Keratinocyte (primary cell): ENCODE measurements around the gene HSD11B2.

ENCODE experiments used
- CTCF ChIP-seq, 3 experiments: IDR thresholded peaks in 1 of 3; conservative IDR thresholded peaks in 1 of 3; optimal IDR thresholded peaks in 1 of 3; 2 replicates in 2 of 3; 3 replicates in 1 of 3; pipeline versions ENCODE3 to v1.5.1; 2011; ENCODE audit warnings: low read length in 3 of 3, mild to moderate bottlenecking in 3 of 3, moderate library complexity in 2 of 3, control low read depth in 1 of 3, inconsistent platforms in 1 of 3; ENCODE audit not compliant: insufficient read depth in 2 of 3; ENCODE audit errors: extremely low read depth in 1 of 3
- EZH2 ChIP-seq: IDR thresholded peaks from one replicate; pipeline ENCODE4 v1.6.1; 2012; ENCODE audit warnings: inconsistent platforms, mild to moderate bottlenecking, low read length, moderate library complexity

GRCh38 chr16:67394155-67395104, 36.5 kb upstream of the HSD11B2 start:
- no peak for TF ChIP-seq CTCF (optimal IDR thresholded peaks at IDR 0.05 in 1 of 3, IDR thresholded peaks at IDR 0.05 in 1 of 3, conservative IDR thresholded peaks at IDR 0.05 in 1 of 3; ENCODE audit: extremely low read depth in 1 of 3, insufficient read depth in 2 of 3, low read length in 3 of 3)
- TF ChIP-seq EZH2, result no peak
